Esophagus muscularis mucosa (tissue), 4 donors: ENCODE results near the gene DLEU7. TPM values are rescaled to one million over a fixed set of nuclear protein-coding genes. Genes with fewer than 3 reads are reported as not detected.
A peak's percentile ranks its signal among the peaks of the same experiment; 100 is the strongest.

Experiments used
- DNase-seq: peaks from one replicate; pipeline ENCODE4 v3.0.0-alpha.2; 2017; ENCODE audit errors: extremely low spot score
- H3K27ac ChIP-seq, 4 donors: fragments of 200-600 bp; sonication (generic); replicated peaks in 1 of 4; 1 replicate in 3 of 4; 2 replicates in 1 of 4; pipeline ENCODE4 v1.5.1; 2016 to 2019; ENCODE audit warnings: mild to moderate bottlenecking in 1 of 4
- H3K27me3 ChIP-seq, 4 donors: fragments of 200-600 bp; sonication (generic); one replicate each; pipeline versions ENCODE4 v1.5.1 to v1.6.0; 2016 to 2019
- H3K36me3 ChIP-seq, 4 donors: fragments of 200-600 bp; sonication (generic); one replicate each; pipeline ENCODE4 v1.5.1; 2016 to 2019
- H3K4me1 ChIP-seq, 4 donors: fragments of 200-600 bp; sonication (generic); one replicate each; pipeline ENCODE4 v1.5.1; 2016 to 2019
- H3K4me3 ChIP-seq, 4 donors: fragments of 200-600 bp; sonication (generic); 1 replicate in 2 of 4; 2 replicates in 2 of 4; pipeline ENCODE4 v1.5.1; 2016 to 2019; ENCODE audit warnings: mild to moderate bottlenecking in 4 of 4, moderate library complexity in 1 of 4
- H3K9me3 ChIP-seq, 4 donors: fragments of 200-600 bp; sonication (generic); 1 replicate in 3 of 4; 2 replicates in 1 of 4; pipeline ENCODE4 v1.5.1; 2016 to 2019
- CTCF ChIP-seq, 3 experiments: fragments of 200-600 bp in 2 of 3; fragments of 450-650 bp in 1 of 3; sonication (generic) in 2 of 3; IDR thresholded peaks; one replicate each; pipeline ENCODE4 v1.5.1; 2017 to 2019; ENCODE audit warnings: antibody characterized with exemption in 3 of 3, mild to moderate bottlenecking in 2 of 3, moderate library complexity in 1 of 3
- EP300 ChIP-seq: sonication (generic); formaldehyde crosslinking; IDR thresholded peaks from one replicate; pipeline ENCODE4 v1.6.1; 2017; ENCODE audit warnings: antibody characterized with exemption
- POLR2A ChIP-seq: fragments of 450-650 bp; IDR thresholded peaks from one replicate; pipeline ENCODE4 v1.6.1; 2017; ENCODE audit warnings: antibody characterized with exemption, moderate library complexity, mild to moderate bottlenecking, low read depth
- POLR2AphosphoS5 ChIP-seq, 2 donors: sonication (generic); formaldehyde crosslinking; IDR thresholded peaks; one replicate each; pipeline ENCODE4 v1.6.1; 2017; ENCODE audit warnings: antibody characterized with exemption in 2 of 2
- WGBS: methylation state at CpG from one replicate; pipeline ENCODE4 v1.1.5; 2018; 5-methylcytosine and 5-hydroxymethylcytosine counted together
- intact Hi-C: fragments of 100-400 bp; cut with DNase I; formaldehyde crosslinking; loops from one replicate; pipeline ENCODE4 v1.15.1; 2023
- total RNA-seq, 4 donors: library from RNA; depleted of rRNA; stranded (reverse); fragments of >200 nt; gene quantifications; one replicate each; pipeline versions ENCODE4 v1.1.0 to v1.2.1, GENCODE V29; 2016

The DLEU7 gene
- total RNA-seq, 4 donors from 2014 or later: 0.17 to 0.42 TPM; not detected in 2

- TF ChIP-seq CTCF (IDR thresholded peaks at IDR 0.05) (no peak), POLR2A (no peak), EP300 (no peak), POLR2AphosphoS5 (IDR thresholded peaks at IDR 0.05) (no peak)
- 69% methylated on average over 8 of the region's 8 CpGs for WGBS
- Histone ChIP-seq H3K27me3 (no peaks in the 10 kb centered on the region), H3K27ac (no peak overlapping the region), H3K36me3 (no peaks in the 10 kb centered on the region), H3K9me3 (peaks cover 0 to 5% (median 0%) of the 10 kb centered on the region in 4 donors), H3K4me3 (no peak overlapping the region), H3K4me1 (peaks cover 0 to 3% (median 0%) of the 10 kb centered on the region in 4 donors)
- no peak for DNase-seq
- intact Hi-C loops: loop anchor here (10.0 kb wide), 1 partner anchor 725 kb away; no protein-coding TSS in a partner anchor
These were observed 34.1 kb downstream of the DLEU7 start for GRCh38 chr13:50809133-50810090.

DNA sequence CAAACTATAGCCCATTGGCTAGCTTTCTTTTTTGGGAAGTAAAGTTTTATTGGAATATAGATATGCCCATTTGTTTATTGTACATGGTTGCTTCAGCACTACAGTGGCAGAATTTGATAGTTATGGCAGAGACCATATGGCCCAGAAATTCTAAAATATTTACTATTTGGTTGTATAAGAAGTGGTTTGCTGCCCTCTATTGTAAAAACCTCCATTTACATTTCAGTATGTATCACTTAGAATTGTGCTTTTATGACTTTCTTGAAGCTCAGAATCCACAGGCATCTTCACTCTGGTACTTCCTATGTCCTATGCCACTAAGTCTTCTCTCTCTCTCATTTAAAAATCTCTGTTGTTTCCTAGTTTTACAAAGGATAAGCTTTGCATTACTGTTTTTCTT, 37.7 kb downstream of the DLEU7 start:
- Histone ChIP-seq H3K9me3 (peaks cover 0 to 5% (median 0%) of the 10 kb centered on the region in 4 donors), H3K27me3 (no peaks in the 10 kb centered on the region), H3K27ac (no peak overlapping the region), H3K36me3 (no peaks in the 10 kb centered on the region), H3K4me3 (no peak overlapping the region), H3K4me1 (peaks cover 4 to 7% (median 5%) of the 10 kb centered on the region in 4 donors)
- intact Hi-C loops: loop anchor here (10.0 kb wide), 1 partner anchor 721 kb away; no protein-coding TSS in a partner anchor
- DNase-seq: no peak
- TF ChIP-seq EP300: no peak

- no peak overlapping the region for H3K27ac ChIP-seq
These were observed 42.2 kb downstream of the DLEU7 start for GRCh38 chr13:50801087-50801931.

GRCh38 chr13:50800091-50800739, 43.3 kb downstream of the DLEU7 start:
- no peak for DNase-seq
- Histone ChIP-seq H3K27ac (no peak overlapping the region), H3K36me3 (no peaks in the 10 kb centered on the region), H3K9me3 (no peaks in the 10 kb centered on the region), H3K4me3 (no peak overlapping the region), H3K4me1 (peaks cover 12 to 18% (median 15%) of the 10 kb centered on the region in 4 donors), H3K27me3 (no peaks in the 10 kb centered on the region)
- WGBS: 55% methylated on average over 6 of the region's 6 CpGs
- intact Hi-C loops: loop anchor here (2.0 to 10.0 kb wide), 2 partner anchors 715 to 823 kb away; no protein-coding TSS in a partner anchor
- TF ChIP-seq CTCF (IDR thresholded peaks at IDR 0.05) (no peak), POLR2A (no peak), POLR2AphosphoS5 (IDR thresholded peaks at IDR 0.05) (no peak), EP300 (no peak)

More at GRCh38 chr13:50801087-50801931, 42.2 kb downstream of the DLEU7 start:
- no peak for DNase-seq
- TF ChIP-seq CTCF (IDR thresholded peaks at IDR 0.05): peak; percentile 55 to 73 (median 61)
- no peak for TF ChIP-seq EP300
- TF ChIP-seq POLR2A: no peak
- TF ChIP-seq POLR2AphosphoS5 (IDR thresholded peaks at IDR 0.05): peak in 1 of 2 donors; percentile 35
- Histone ChIP-seq H3K27me3 (no peaks in the 10 kb centered on the region), H3K9me3 (peaks cover 0 to 5% (median 0%) of the 10 kb centered on the region in 4 donors), H3K36me3 (no peaks in the 10 kb centered on the region), H3K4me3 (peak overlapping the region in 1 of 4 donors; percentile 22), H3K4me1 (peaks cover 12 to 18% (median 15%) of the 10 kb centered on the region in 4 donors)
- intact Hi-C loops: loop anchor here (2.0 to 10.0 kb wide), 2 partner anchors 717 to 825 kb away; no protein-coding TSS in a partner anchor
- WGBS: 53% methylated on average over 13 of the region's 13 CpGs
